Stimulated activated CD8-positive, alpha-beta memory T cell treated with anti-CD3 and anti-CD28 coated beads, Interleukin-12 subunit alpha, Interleukin-12 subunit beta, amount 100 ng/mL, for 1 hour (primary cell): ENCODE data around the gene MCF2L.

Experiments used
- DNase-seq: peaks from one replicate; pipeline ENCODE4 v3.0.0-alpha.2; 2020; ENCODE audit warnings: low read depth

Gene MCF2L

DNA sequence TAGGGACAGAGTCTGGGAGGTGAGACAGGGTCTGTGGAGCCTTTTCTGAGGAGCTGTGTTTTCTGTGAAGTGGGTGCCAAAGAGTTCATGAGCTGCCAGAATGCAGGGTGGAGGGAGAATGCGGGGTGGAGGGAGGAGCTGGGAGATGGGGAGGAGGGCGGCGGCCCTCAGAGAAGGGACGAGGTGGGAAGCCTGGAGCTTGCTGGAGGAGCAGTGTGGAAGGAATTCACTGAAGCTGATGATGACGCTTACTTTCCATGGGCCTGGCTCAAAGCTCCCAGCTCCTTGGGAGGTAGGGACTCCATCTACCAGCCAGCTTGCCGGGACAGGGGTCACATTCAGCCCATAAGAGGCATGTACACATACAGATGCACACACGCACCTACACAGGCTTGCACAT, 62.5 kb downstream of the MCF2L start:
- DNase-seq = no peak

DNA sequence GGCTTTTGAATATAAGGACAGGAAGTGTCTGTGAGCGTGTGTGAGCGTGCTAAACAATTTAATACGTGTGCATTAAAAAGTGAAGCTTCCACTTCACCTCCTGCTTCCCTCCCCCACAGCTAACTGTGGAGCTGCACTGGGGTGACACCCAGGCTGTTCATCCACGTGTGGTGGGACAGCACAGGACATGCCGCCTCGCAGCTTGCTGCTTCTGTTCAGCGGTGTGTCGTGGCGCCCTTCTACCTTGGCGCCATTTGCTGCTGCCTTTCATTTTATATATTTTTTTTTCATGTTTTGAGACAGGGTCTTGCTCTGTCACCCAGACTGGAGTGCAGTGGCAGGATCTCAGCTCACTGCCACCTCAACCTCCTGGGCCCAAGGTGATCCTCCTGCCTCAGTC, 63.3 kb downstream of the MCF2L start:
- DNase-seq = no peak

DNA sequence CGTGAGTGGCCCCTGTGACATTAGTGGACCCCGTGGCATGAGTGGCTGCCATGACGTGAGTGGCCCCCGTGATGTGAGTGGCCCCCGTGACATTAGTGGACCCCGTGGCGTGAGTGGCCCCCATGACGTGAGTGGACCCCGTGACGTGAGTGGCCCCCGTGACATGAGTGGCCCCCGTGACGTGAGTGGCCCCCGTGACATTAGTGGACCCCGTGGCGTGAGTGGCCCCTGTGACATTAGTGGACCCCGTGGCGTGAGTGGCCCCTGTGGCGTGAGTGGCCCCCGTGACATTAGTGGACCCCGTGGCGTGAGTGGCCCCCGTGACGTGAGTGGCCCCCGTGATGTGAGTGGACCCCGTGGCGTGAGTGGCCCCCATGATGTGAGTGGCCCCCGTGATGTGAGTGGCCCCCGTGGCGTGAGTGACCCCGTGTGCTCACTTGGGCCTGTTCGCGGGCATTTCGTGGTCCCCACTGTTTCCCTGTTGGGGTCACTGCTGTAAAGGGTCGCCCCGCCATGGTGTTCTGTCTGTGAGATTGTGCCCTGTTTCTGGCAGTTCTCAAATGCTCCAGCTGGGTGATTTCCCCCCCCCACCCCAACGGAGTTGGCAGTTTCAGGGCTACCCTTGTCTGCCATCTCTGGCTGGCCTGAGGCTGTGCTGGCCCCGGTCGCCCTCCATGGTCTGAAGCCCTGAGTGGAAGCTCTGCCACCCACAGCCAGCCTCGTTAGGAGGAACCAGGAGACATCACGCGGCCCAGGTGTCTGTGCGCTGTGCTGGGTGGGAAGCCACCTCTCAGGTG, 64.2 kb downstream of the MCF2L start:
- DNase-seq = no peak

DNA sequence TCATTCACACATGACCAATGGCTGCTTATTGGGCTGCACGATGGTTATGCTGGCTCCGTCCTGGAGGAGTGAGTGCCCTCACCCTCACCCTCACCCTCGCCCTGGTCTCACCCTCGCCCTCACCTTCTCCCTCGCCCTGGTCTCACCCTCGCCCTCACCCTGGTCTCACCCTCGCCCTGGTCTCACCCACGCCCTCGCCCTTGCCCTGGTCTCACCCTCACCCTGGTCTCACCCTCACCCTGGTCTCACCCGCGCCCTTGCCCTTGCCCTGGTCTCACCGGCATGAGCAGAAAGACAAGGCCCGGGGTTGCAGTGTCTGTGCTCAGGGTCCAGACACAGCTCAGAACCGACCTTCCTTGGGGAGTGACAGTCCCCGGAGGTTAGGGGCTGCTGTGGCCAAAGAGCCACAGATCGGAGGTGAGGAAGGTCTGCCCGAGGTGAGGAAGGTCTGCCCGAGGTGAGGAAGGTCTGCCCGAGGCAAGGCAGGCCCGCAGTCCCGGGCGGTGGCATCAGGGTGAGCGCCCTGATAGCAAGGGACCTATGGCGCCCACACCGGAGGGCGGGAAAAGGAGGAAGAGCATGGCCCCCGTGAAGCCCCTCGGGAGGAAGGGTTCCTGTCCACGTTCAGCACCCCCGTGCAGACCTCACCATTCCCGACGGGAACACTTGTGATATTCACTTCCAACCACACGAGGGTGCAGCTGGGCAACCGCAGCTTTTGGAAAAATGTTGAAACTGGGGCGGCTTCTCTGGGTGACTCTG, 65.6 kb downstream of the MCF2L start:
- DNase-seq = no peak

DNA sequence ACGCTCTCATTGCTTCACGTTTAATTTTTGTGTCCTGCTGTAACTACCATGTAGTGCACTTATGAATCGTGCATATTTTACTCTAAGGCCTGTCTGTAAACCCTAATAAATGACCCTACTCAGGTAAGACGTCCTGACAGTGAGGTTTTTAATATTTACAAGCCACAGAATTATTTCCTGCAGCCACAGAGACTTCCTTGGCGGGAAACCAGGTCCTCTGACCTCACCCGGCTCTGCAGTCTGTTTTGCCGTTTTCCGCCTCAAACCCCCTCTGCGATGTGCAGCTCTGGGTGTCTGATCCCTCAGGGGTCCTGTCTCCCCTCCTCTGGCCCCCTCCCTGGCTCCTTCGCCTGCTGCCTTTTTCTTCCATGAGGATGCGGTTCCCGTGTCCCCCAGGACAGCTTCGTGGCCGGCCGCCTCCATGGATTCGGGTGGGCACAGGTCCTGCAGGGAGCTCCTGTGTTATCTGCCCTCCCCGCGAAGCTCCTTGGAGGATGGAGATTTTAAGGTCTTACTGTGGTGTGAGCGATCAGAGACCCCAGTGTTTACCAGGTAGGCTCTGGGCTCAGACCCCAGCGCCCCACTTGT, 66.3 kb downstream of the MCF2L start:
- DNase-seq = no peak

DNA sequence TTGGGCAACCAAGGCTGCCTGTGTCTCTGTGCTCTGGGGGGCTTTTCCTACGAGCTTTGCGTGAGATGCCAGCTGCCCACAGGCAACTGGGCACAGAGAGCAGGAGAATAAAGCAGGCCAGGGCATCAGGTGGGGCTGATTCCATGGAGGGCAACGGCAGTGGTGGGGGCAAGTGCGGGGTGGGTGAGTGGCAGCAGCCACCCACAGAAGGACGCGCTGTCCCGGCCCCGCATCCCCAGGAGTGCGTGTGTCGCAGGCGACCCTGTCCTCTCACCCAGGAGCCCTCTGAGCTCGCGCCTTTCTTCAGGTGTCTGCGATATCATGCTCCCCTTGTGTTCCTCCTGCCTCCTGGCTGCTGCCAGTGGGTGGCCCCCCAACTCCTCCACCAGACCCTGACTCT, 67.4 kb downstream of the MCF2L start:
- DNase-seq = no peak

DNA sequence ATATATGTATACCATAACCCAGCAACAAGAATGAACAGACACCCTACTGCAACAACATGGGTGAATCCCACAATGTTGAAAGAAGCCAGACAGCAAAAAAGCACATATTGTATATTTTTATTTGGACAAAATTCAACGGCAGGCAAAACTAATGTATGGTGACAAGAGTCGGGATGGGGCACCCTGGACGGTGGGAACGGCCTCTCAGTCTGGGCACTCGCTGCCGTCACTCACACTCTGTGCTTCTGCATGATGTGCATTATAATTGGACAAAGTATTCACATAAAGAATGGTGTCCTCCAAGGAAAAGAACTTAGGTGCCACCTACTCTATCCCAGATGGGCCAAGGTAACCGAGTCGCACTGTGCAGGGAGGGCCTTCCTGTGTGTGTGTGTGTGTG, 71.0 kb downstream of the MCF2L start:
- no peak for DNase-seq

DNA sequence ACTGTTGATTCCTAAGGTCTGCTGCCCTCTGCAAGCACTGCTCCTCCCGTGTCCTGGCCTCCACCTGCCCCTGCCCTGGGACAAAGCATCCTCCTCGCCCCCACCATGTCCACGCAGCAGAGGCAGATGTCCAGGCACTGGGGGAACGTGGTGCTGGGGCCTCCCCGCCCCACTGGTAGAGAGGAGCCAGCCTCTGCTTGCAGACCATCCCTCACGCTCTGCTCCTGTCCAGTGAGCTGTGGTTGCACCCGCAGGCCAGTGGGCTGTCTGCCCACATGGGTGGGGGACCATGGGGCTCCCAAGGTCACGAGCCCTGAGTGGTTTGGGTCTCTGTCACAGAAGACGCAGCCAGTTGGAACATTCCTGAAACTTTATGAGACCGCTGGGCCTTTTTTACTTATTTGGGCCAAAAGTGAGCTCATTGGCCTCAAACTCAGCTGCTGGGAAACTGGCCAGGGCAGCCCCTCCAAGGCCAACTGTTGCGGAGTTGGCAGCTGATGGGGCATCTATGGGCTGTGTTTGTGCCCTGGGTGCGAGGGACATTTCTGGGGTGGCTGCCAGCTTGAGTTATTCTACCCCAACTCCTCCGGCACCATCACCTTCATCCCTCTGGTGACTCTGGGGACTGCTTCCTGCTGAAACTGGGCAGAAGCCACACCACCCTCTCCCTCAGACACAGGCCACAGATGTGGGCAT, 71.7 kb downstream of the MCF2L start:
- DNase-seq = no peak

DNA sequence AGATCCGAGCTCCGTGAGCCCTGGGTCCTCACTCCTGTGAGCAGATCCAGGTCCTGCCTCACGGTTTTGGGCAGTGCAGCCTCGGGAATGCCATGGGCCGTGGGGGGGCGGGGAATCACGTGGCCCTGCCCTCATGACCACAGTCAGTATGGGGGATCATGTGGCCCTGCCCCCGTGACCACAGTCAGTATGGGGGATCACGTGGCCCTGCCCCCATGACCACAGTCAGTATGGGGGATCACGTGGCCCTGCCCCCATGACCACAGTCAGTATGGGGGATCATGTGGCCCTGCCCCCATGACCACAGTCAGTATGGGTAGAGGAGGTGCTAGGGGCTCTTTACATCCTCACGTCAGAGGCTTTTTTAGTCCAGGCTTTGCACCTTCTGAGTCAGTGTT, 72.3 kb downstream of the MCF2L start:
- DNase-seq = no peak

DNA sequence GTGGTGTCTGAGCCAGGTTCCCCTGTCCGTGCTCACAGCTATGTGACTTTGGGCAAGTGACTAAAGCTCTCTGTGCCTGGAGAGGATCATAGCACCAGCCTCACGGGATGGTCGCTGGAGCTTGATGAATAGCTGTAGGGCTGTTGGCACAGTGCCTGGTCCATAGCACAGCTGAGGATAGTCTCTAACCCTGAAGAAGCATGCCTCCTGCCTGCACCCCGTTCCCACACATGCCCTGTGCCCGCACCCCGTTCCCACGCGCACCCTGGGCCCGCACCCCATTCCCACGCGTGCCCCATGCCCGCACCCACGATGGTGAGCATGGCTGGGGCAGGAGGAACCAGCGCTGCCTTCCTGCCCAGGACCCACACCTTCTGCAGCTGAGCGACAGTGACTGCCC, 72.9 kb downstream of the MCF2L start:
- DNase-seq = no peak

DNA sequence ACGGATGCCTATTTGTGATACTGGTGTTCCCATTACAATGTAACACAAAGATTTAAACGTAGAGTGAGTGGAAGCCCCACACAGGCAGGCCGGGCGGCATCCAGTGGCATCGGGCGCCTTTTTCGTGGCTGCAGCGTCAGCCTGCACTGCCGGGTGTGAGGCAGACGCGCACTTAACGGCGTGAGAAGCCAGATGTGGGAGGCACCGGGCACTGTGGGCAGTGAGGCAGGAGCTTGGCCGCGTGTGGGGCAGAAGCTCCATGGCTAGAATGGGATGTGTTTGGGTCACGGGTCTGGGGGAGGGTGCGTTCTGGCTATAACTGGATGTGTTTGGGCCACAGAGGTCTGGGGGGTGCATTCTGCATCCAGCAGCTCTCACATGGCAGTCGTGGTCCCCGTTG, 73.4 kb downstream of the MCF2L start:
- no peak for DNase-seq

DNA sequence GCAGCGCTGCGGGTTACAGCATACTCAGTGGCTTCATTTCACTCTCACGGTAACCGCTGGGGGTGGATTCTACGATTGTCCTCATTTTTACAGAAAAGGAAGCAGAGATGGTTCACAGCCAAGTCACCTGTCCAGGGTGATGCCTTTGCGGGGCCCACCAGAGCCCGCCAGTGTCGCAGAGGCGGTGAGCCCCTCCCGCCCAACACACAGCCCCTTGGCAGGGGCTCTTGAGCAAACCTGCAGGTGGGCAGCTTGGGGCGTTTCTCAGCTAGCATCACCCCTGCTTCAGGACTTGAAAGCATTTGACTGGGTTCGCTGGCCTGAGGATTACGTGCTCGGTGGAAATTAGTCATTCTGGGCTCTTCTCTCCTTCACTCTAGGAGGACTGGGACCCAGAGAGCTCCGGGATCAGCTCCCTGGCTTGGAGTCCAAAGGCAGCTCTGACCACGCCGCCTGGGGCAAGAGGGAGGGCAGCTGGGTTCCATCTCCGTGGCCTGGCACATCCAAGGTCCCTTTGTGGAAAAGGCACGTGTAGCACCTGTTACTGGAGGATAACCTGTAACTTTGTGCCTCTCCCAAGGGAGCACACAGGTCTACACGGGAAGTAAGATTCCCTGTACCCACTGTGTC, 74.1 kb downstream of the MCF2L start:
- DNase-seq = no peak

DNA sequence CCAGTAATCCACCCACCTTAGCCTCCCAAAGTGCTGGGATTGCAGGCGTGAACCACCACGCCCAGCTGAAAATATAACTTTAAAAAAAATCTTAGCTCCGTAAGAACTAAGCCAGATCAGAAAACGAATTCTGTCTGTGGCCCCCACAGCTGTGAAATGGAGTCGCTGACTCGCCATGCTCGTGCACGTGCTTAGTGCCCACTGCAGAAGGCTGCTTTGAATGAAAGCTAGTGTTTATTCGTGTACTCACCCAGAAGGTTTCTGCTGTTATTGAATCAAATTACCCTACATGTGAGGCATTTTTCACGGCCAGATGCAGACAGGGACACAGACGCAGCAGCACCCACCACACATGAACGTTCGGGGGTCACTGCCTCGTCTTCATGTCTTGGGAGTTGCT, 74.9 kb downstream of the MCF2L start:
- DNase-seq = no peak

DNA sequence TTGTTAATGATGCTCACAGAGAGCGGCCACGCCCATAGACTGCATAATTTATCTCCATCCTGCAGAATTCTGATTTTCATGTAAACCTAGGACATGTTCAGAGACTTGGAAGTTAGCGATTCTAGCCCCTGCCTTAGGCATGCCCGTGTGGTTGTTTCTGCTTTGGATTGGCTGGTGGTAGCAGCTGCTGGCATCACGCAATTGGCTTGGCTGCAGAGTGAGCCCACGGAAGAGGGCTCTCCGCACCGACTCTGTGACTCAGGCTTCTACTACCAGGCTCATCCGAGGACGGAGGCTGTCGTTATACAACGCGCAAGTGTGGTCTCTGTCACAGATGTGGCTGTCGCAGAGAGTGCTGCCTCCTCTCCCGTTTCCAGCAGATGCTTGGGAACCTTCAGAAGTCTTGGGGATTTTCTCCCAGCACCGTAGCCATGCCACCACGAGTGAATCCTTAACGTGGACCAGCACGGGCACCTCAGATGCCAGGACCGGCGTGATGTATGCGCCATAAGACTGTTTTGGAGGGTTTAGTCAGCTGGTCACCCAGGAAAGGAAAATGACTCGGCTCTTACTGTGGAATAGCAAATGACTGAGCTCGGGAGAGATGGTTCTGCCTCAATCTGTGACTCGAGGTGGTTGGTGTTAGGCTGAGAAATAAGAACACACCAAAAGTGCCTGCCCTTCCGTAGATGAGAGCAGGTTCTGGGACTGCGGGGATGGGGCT, 75.5 kb downstream of the MCF2L start:
- no peak for DNase-seq

DNA sequence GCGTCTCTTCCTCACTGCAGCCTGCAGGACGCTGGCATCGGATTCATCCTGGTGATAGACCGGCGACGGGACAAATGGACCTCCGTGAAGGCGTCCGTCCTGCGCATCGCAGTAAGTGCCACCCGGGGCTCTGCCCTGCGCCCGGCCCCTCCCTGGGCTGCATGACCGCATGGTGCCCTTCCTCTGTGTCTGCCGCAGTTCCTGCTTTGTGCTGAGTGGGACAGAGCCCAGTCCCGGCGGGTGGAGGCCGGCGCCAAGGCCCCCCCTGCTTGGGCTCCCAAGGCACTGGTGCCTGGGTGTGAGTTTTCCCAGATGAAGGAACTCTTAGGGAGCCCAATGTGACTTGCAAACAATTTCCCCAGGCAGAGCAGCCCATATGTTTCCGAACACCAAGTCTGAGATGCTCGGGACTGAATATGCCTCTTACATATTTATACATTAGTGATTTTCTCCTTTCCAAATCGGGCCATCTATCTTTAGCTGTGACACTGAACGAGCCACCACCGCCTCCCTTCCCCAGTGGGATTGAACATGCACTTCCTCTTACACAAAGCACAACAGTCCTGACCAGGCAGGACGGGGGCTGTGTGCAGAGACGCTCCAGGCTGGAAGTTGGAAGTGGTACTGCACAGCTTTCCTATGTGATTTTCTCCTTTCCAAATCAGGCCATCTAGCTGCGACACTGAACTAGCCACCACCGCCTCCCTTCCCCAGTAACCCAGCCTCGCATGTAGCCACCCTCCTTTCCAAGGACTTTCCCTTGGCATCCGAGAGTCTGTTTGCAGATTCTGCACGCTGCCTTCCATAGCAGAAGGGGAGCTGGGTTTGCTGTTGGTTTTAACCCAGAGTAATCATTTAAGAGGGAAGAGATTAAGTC, 76.5 kb downstream of the MCF2L start:
- DNase-seq = no peak

DNA sequence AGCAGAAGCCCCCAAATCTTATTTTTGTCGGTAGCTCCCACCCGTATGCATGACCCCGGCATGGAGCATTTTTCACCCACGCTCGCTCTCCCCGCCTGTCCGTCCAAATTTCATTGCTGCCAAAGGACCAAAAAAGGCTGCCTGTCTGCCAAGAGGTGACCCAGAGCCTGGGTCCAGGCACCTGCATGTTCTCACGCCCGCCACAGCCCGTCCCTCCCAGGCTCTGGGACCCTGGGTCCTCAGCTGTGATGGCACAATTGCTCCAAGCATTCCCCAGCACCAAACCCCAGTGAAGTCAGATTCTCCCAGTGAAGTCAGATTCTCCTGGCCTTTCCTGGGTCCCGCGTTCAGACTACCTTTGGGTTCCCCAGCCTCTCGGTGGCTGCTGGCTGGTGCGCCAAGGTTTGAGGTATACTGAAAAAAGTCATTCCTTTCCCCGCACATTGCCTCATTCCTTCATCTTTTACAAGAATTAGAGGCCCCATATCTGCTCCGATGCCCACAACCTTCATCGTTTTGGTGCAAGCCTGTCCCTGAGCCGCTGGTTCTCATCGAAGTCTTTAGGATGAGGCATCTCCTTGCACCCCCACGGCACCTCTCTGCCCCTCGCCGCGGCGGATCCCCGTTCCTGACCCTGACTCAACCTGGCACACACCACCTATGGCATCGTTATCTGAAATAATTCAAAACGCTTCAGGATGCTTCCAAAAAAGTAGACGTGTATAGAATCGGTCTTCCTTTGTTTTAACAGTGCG, 77.3 kb downstream of the MCF2L start:
- no peak for DNase-seq

DNA sequence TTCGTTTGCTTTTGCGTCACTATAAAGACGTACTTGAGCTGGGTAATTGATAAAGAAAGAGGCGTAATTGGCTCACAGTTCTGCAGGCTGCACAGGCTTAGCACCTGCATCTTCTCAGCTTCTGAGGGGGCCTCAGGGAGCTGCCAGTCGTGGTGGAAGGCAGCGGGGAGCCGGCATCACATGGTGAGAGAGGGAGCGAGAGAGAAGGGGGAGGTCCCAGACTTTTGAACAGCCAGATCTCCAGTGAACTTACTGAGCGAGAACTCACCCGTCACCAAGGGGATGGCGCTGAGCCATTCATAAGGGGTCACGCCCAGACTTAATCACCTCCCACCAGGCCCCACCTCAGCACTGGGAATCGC, 77.8 kb downstream of the MCF2L start:
- DNase-seq = no peak

DNA sequence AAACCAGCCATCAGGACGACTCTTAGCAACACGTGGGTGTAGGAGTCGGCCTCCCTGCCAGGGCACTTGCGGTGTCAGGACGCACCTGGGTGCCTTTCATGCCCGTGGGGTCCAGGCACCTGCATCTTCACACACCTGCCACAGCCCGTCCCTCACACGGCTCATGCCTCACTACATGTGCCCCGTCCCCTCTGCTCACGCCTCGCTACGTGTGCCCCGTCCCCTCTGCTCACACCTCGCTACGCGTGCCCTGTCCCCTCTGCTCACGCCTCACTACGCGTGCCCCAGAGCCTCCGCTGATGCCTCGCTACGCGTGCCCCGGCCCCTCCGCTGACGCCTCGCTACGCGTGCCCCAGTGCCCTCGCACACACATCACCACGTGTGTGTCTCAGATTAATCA, 78.6 kb downstream of the MCF2L start:
- no peak for DNase-seq

DNA sequence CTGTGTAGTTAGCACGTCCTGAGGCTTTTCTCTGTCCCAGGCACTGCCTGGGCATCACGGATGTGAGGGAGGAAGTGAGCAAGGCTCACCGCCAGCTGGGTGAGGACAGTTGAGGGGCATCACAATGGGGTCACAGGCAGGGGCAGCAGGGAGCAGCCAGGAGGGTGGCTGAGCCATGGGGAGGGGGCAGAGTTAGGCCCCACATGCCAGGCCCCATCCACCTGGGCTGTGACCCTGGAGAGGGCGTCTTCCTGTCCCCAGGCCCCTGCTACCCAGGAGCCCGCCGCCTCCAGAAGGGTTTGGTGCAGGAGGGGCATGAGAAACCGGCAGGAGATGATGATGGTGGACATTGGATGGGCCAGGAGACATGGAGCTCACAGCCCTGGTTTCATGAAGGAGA, 79.8 kb downstream of the MCF2L start:
- no peak for DNase-seq

DNA sequence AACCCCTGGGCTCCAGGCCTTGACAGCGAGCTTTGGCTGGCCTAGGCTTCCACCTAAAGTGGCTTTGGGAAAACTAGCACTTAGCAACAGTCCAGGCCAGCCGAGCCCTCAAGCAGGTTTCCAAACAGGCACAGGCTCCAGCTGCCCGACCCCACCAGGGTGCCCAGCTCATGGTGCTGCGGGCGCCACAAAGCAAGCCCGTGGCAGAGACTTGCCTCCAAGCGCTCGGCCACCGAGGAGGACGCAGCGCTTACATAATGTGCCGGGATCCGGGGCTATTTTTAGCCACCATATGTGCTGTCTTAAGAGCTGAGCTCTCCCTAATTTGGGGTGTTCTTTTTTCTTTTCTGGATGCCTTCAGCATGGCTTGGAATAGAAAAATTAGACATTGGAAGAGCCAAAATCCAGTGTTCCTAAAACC, 80.5 kb downstream of the MCF2L start:
- no peak for DNase-seq
